Transverse colon (tissue), 4 donors: Measurements from ENCODE around the gene TRIM7.

ENCODE experiments used
- EP300 ChIP-seq: sonication (generic); formaldehyde crosslinking; IDR thresholded peaks from one replicate; pipeline ENCODE4 v1.6.1; 2017; ENCODE audit warnings: antibody characterized with exemption, low read depth
- POLR2A ChIP-seq: fragments of 450-650 bp; IDR thresholded peaks from one replicate; pipeline ENCODE4 v1.6.1; 2016; ENCODE audit warnings: antibody characterized with exemption, mild to moderate bottlenecking, moderate library complexity
- POLR2AphosphoS5 ChIP-seq, 3 donors: sonication (generic); formaldehyde crosslinking; IDR thresholded peaks; one replicate each; pipeline ENCODE4 v1.6.1; 2016; ENCODE audit warnings: antibody characterized with exemption in 3 of 3
- TF ChIP-seq, protein P1 (sequence below), 5 experiments: fragments of 200-600 bp in 3 of 5; fragments of 450-650 bp in 2 of 5; sonication (generic) in 3 of 5; IDR thresholded peaks; 1 replicate in 2 of 5; 2 replicates in 3 of 5; pipeline ENCODE4 v1.5.1; 2016 to 2017; ENCODE audit warnings: antibody characterized with exemption in 5 of 5, inconsistent platforms in 3 of 5, mild to moderate bottlenecking in 2 of 5, moderate library complexity in 1 of 5

DNA sequence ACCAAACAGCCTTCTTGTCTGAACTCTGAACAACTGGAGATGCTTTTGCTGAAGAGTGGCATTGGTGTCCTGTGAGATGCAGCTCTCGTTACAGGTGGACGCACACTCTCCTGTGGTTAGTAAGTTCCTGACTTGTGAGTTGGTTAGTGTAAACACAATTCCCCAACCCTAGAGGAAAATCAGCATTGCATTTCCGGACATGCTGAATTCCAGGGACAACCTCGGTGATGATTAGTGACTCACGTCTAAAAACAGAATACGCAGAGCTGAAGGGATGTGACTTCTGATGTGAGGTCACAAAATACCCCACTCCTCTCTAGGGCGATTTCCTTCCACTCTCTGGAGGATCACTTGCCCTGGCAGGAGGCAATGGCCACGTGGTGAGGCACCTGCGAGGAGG lies 52.6 kb downstream of the TRIM7 start:
- TF ChIP-seq, protein P1, sequence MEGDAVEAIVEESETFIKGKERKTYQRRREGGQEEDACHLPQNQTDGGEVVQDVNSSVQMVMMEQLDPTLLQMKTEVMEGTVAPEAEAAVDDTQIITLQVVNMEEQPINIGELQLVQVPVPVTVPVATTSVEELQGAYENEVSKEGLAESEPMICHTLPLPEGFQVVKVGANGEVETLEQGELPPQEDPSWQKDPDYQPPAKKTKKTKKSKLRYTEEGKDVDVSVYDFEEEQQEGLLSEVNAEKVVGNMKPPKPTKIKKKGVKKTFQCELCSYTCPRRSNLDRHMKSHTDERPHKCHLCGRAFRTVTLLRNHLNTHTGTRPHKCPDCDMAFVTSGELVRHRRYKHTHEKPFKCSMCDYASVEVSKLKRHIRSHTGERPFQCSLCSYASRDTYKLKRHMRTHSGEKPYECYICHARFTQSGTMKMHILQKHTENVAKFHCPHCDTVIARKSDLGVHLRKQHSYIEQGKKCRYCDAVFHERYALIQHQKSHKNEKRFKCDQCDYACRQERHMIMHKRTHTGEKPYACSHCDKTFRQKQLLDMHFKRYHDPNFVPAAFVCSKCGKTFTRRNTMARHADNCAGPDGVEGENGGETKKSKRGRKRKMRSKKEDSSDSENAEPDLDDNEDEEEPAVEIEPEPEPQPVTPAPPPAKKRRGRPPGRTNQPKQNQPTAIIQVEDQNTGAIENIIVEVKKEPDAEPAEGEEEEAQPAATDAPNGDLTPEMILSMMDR (IDR thresholded peaks at IDR 0.05), result no peak
- TF ChIP-seq POLR2A (no peak), POLR2AphosphoS5 (IDR thresholded peaks at IDR 0.05) (no peak), EP300 (no peak)
